Stimulated activated naive CD4-positive, alpha-beta T cell treated with Interleukin-2 at 50 U/mL for 16 hours (primary cell): ENCODE data around the gene MTCL1.

Experiments used
- DNase-seq: peaks from one replicate; lab custom pipeline; 2025; lab: John Stamatoyannopoulos, UW

MTCL1 gene

GRCh38 chr18:8835521-8835953 lies 130.2 kb downstream of the MTCL1 start:
- DNase-seq: no peak

GRCh38 chr18:8839281-8839680 lies 133.9 kb downstream of the MTCL1 start:
- no peak for DNase-seq

- DNase-seq: no peak
These were observed 136.6 kb downstream of the MTCL1 start for GRCh38 chr18:8841781-8842485.

- no peak for DNase-seq
These were observed 137.2 kb downstream of the MTCL1 start for GRCh38 chr18:8842506-8842905.

DNA sequence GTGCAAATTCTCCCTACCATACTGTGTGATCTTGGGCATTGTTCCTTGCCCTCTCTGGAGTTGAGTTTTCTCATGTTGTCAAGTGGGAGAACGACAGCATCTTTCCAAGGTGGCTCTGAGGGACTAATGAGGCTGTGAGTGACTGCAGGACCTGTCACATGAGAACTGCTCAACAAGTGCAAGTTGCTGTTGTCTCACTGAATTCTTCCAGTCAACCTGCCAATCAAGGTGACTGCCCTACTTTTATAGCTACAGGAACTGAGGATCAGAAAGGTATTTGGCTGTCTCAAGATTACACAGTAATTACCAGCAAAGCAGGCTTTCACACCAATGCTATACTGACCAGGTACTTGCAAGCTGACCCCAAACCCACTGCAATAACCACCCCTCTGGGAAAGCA lies 137.6 kb downstream of the MTCL1 start:
- DNase-seq: no peak

DNA sequence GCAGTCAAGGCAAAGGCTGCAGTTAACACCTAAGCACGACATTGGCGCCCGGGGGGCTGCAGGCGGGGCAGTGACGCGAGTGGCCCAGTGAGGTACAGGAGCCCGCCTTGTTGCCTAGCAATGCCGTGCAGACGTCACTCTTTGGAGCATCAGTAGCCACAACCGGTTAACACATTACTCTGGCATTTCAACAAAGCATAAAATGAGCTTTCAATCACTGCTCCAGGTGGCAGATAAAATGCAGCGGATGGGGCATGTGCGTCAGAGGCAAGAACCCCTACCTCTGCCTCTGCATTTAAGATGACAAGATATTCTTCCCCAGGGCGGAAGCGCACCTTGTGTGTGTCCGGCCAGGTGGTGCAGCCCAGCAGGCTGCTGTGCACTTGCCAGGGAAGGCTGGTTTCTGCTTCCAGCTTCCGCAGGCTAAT lies 139.4 kb downstream of the MTCL1 start:
- no peak for DNase-seq

- DNase-seq: no peak
These were observed 140.2 kb downstream of the MTCL1 start for GRCh38 chr18:8845506-8845905.

DNA sequence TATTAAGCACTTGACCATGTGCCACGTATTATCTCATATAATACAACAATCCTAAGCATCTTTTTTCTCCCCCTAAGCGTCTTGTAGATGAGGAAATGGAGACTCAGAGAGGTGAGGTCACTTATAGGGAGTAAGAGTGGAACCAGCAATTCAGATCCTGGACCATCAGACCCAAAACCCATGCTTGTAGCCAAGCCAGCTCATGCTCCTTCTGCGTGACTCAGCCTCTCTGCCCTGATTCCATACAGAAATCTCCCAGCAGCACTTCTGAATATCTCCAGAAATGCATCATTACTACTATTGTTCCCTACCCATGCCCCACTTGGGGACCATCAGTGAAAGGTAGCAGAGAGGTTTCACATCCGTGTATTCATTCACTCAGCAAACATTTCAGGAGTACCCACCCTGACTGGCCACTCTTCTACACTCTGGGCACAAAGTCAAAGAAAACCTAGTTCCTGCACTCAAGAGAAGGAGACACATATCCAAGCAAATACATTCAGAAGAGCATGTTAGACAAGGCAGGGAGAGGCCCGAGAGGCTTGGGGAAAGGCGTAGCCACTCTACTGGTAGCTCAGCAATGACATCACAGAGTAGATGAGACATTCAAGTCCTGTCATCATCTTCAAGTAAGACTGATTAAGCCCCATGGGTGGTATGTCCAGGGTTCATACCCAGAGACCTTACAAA lies 141.9 kb downstream of the MTCL1 start:
- no peak for DNase-seq

DNA sequence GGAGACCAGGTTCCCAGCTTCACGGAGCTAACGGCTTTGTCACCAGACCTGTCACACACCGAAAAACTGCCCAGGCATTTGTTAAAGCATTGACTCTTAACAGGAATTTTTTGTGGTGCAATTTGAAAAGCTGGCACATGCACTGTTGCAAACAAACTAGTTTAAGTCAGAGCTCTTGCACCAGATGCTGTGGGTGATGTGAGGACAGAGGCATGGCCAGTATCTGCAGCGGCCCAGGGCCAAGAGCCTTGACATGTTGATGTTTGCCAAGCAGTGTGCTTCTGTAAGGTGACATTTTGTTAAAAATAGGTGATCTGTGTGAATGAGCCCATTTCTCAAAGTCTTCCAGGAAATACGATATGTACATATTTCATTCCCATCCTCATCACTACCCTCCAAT lies 142.5 kb downstream of the MTCL1 start:
- DNase-seq: no peak

GRCh38 chr18:8848541-8848940 lies 143.2 kb downstream of the MTCL1 start:
- DNase-seq: no peak

DNA sequence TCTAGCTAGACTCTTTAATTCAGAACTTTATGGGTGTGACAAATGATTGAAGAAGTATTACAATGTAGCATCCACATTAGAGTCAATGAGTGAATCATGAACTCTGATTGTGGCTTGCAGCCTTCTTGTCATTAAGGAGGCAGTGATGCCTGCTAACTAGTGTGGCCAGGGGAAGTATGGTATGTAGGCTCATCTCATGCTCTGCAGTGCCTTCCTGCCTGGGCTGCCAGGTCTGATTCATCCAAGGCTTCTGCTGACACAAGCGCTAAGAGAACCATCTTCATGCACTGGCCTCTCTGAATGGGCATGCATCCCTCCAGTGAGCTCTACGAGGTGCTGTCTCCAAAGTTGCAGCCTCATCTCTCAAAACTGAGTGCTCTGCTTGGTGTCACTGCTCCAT lies 144.3 kb downstream of the MTCL1 start:
- no peak for DNase-seq

GRCh38 chr18:8851659-8852058 lies 146.3 kb downstream of the MTCL1 start:
- no peak for DNase-seq

DNA sequence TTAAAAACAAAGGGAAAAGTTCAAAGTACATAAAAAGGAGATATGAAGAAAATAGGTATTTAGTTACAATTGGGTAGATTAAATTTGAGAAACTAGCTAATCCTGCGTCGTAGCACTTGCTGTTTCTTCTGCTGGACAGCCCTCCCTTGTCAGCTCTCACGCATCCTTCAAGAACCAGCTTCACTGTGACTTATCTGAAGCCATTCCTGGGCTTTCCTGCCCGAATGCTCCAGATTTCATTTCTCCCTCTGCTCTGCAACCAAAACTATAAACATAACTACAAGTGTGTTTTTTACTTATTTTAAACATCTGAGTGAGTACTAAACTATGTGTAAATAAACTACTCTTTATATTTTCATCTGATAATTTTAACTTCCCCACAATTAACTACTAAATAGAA lies 149.2 kb downstream of the MTCL1 start:
- no peak for DNase-seq

- no peak for DNase-seq
These were observed 149.6 kb downstream of the MTCL1 start for GRCh38 chr18:8854962-8855361.

DNA sequence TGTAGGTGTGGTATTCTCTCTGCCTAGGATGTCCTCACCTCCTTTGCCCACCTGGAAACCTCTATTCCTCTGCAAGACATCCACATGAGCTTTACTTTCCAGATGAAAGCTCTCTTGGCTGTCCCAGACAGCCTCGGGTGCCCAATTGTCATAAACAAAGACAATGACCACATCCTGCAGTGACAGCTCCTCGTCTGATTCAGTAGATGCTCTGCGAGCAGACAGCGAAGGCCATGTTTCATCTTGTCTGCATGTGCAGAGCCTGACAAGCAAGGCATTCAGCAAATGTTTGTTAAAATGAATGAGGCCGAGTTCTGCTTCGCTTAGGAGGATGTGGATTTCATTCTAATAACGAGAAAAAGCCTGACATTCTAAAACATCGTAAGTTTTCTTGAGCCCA lies 150.9 kb downstream of the MTCL1 start:
- DNase-seq: no peak

DNA sequence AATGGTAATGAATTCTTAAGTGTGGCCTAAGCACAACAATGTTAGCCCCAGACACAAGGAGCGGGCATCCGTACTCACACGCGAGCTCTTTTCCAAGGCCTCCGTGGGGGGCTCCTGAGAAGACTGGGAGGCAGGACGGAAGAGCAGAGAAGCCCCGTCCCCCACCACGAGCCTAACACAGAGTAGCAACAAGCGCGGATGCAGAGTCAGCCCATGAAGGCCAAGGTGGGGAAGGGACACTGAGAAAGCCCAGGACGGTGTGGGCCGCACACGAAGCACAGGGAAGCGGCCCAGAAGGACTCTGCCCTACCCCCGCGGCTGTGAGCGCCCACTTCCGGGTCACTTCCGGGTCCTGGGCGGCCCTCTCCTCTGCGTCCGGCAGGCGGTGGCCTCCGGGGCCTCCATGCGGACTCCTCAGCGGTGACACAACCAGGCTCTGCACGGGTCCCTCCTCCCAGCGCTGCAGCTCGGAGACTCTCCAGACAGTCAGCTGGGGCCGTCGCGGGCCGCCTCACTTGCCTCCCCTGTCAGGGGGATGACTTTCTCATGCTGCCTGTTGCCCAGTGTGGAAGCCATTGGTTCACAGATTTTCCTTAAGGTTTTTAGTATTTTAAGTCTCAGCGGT lies 151.5 kb downstream of the MTCL1 start:
- DNase-seq: no peak

DNA sequence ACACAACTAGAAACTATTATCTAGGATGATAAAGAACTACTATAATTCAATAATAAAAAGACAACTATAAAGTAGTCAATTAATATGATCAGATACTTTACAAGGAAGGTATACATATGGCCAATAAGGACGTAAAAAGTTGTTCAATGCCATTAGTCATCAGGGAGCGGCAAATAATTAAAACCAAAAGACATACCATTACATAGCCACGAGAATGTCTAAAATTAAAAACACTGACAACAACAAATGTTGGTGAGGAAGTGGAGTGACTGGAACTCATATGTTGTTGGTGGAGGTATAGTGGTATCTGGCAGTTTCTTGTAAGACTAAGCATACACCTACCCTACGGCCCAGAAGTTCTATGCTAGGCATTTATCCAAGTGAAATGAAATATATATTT lies 152.4 kb downstream of the MTCL1 start:
- no peak for DNase-seq

DNA sequence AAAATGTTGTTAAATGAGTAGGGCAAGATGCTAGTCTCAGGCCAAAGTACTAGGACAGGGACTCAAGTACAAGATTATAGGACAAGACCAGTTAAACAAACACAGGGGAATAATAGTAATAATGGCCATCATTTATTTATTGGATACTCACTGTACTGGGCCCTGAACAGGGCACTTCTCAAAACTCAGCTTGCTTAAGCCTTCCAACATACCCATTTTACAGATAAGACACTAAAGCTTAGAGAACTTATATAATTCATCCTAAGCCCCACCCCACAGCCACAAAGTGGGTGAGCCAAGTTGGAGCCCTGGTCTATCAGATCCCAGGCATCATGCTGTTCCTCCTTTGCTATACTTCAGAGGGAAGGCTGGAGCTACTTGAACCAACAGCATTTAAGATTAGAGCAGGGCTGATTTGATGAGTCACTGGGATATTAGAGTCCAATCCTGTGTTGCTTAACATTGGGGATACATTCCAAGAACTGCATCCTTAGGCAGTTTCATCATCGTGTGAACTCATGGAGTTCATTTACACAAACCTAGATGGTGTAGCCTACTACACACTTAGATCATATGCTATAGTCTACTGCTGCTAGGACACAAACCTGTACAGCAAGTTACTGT lies 153.6 kb downstream of the MTCL1 start:
- DNase-seq: no peak

DNA sequence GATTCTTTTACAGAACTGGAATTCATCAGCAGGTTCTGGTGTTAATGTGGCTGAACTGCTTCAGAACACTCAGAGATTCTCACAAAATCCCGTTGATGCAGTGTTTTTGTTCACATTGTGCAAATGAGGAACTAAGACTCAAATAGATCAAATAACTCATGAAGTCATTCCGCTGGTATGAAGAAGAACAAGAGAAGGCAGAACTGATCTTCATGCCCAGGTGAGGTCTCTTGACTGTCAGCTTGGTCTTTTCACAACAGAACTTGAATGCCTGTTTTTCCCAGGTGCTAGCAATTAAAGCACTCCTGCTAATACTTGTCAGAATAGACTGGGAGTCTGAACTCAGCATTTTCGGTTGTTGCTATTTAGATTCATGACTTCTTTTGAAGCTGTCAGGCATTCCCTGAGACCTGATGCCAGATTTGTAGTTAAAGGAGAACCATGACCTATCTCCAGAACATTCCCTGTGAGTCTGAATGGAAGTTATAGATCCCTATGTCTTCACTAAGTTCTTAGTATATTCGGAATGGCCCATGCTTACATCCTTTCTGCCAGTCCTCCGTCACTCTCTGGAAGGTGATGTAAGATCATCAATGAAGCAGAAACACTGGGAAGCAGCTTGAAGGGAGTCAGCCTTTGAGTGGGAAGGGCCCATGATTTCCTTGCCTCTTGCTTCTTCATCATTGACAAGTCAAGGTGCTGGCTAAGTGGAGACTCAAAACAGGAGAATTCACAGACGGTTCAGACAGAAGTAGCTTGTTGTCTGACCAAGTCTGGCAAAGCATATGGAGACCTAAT lies 155.7 kb downstream of the MTCL1 start:
- no peak for DNase-seq

GRCh38 chr18:8863427-8863826 lies 158.1 kb downstream of the MTCL1 start:
- no peak for DNase-seq

- DNase-seq: no peak
These were observed 160.6 kb downstream of the MTCL1 start for GRCh38 chr18:8865934-8866333.

- no peak for DNase-seq
These were observed 161.3 kb downstream of the MTCL1 start for GRCh38 chr18:8866679-8867078.
